Esophagus squamous epithelium (tissue), 4 donors: Measurements from ENCODE around the gene RGCC.

ENCODE experiments used
- POLR2A ChIP-seq, 4 donors: fragments of 450-650 bp; IDR thresholded peaks; one replicate each; pipeline ENCODE4 v1.6.1; 2017; ENCODE audit warnings: antibody characterized with exemption in 4 of 4, mild to moderate bottlenecking in 4 of 4, moderate library complexity in 3 of 4
- TF ChIP-seq, protein P1 (sequence below), 6 experiments: fragments of 450-650 bp in 4 of 6; fragments of 200-600 bp in 2 of 6; sonication (generic) in 2 of 6; IDR thresholded peaks; one replicate each; pipeline ENCODE4 v1.5.1; 2016 to 2019; ENCODE audit warnings: antibody characterized with exemption in 6 of 6, mild to moderate bottlenecking in 4 of 6, moderate library complexity in 4 of 6

DNA sequence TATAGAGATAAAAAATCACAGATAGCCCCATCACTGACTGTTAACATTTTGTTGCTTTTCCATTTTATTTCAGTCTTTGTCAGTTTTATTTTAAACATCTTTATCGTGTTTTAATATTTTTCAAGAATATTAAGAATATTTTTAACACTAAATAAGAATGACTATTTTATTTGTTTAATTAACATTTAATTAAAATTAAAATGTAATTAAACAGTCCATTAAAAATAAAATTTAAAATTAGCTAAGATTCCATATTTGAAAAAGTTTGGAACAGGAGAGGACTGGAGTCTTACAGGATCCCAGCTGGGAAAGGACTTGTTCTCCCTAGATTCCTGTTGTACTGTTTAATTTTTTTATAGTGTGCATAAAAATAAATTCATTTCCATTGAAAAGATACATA, 54.5 kb downstream of the RGCC start:
- TF ChIP-seq, protein P1, sequence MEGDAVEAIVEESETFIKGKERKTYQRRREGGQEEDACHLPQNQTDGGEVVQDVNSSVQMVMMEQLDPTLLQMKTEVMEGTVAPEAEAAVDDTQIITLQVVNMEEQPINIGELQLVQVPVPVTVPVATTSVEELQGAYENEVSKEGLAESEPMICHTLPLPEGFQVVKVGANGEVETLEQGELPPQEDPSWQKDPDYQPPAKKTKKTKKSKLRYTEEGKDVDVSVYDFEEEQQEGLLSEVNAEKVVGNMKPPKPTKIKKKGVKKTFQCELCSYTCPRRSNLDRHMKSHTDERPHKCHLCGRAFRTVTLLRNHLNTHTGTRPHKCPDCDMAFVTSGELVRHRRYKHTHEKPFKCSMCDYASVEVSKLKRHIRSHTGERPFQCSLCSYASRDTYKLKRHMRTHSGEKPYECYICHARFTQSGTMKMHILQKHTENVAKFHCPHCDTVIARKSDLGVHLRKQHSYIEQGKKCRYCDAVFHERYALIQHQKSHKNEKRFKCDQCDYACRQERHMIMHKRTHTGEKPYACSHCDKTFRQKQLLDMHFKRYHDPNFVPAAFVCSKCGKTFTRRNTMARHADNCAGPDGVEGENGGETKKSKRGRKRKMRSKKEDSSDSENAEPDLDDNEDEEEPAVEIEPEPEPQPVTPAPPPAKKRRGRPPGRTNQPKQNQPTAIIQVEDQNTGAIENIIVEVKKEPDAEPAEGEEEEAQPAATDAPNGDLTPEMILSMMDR (IDR thresholded peaks at IDR 0.05), result no peak
- TF ChIP-seq POLR2A (IDR thresholded peaks at IDR 0.05), result no peak
